Activated CD8-positive, alpha-beta memory T cell treated with anti-CD3 and anti-CD28 coated beads for 36 hours (primary cell): ENCODE results near the gene NPW. TPM values are rescaled to one million over a fixed set of nuclear protein-coding genes. Genes with fewer than 3 reads are reported as not detected.

Source experiments
- CTCF ChIA-PET: fragments of 350-600 bp; sonication (Branson Sonifier 250); formaldehyde crosslinking; loops from one replicate; lab custom pipeline; 2021; ENCODE audit warnings: antibody characterized with exemption; lab: Charles Lee
- POLR2A ChIA-PET: fragments of 350-600 bp; sonication (Branson Sonifier 250); formaldehyde crosslinking; loops from one replicate; lab custom pipeline; 2021; ENCODE audit warnings: antibody characterized with exemption; lab: Charles Lee
- total RNA-seq, 2 experiments: library from RNA; stranded (reverse); gene quantifications; one replicate each; pipeline ENCODE4 v1.2.3, GENCODE V29; 2021

Gene NPW
- total RNA-seq, 2 experiments from 2014 or later = 15.8 to 18.1 TPM

GRCh38 chr16:2053211-2053610, 33.6 kb downstream of the NPW start:
- CTCF ChIA-PET = no interaction called here

GRCh38 chr16:2053897-2054296, 34.3 kb downstream of the NPW start:
- ChIA-PET CTCF (no interaction called here), POLR2A (no interaction called here)

More at GRCh38 chr16:2053211-2053610, 33.6 kb downstream of the NPW start:
- POLR2A ChIA-PET = no interaction called here

- CTCF ChIA-PET = interaction anchor here (0.8 kb wide), 1 partner anchor 38 kb away, joined by 3 read pairs; no protein-coding TSS in a partner anchor
- POLR2A ChIA-PET = no interaction called here
Observed at GRCh38 chr16:2054543-2055245, 35.1 kb downstream of the NPW start.

- POLR2A ChIA-PET = no interaction called here
- CTCF ChIA-PET = no interaction called here
Observed at GRCh38 chr16:2056077-2056476, 36.5 kb downstream of the NPW start.

- ChIA-PET POLR2A (no interaction called here), CTCF (interaction anchor here (0.9 kb wide), 1 partner anchor 10 kb away, joined by 3 read pairs; no protein-coding TSS in a partner anchor)
Observed at GRCh38 chr16:2056681-2057407, 37.3 kb downstream of the NPW start.

GRCh38 chr16:2057438-2057837, 37.9 kb downstream of the NPW start:
- CTCF ChIA-PET = interaction anchor here (0.9 kb wide), 1 partner anchor 11 kb away, joined by 3 read pairs; no protein-coding TSS in a partner anchor
- POLR2A ChIA-PET = no interaction called here

- CTCF ChIA-PET = interaction anchor here (0.7 to 0.8 kb wide), 2 partner anchors 34 to 36 kb away, joined by 3 read pairs; no protein-coding TSS in a partner anchor
- POLR2A ChIA-PET = no interaction called here
Observed at GRCh38 chr16:2058420-2058819, 38.8 kb downstream of the NPW start.

GRCh38 chr16:2058872-2059271, 39.3 kb downstream of the NPW start:
- POLR2A ChIA-PET = interaction anchor here (0.6 kb wide), 1 partner anchor 16 kb away, joined by 4 read pairs; no protein-coding TSS in a partner anchor
- CTCF ChIA-PET = interaction anchor here (0.7 to 0.8 kb wide), 2 partner anchors 34 to 36 kb away, joined by 3 read pairs; no protein-coding TSS in a partner anchor

GRCh38 chr16:2060346-2060745, 40.8 kb downstream of the NPW start:
- ChIA-PET POLR2A (no interaction called here), CTCF (no interaction called here)

- ChIA-PET POLR2A (no interaction called here), CTCF (no interaction called here)
Observed at GRCh38 chr16:2061023-2061422, 41.4 kb downstream of the NPW start.

GRCh38 chr16:2061526-2061925, 41.9 kb downstream of the NPW start:
- POLR2A ChIA-PET = no interaction called here
- CTCF ChIA-PET = interaction anchor here (0.6 kb wide), 1 partner anchor 283 kb away, joined by 3 read pairs; no protein-coding TSS in a partner anchor

- POLR2A ChIA-PET = no interaction called here
- CTCF ChIA-PET = no interaction called here
Observed at GRCh38 chr16:2062801-2063200, 43.2 kb downstream of the NPW start.

GRCh38 chr16:2063861-2064260, 44.3 kb downstream of the NPW start:
- CTCF ChIA-PET = interaction anchor here (1.3 kb wide), 1 partner anchor 41 kb away, joined by 5 read pairs; no protein-coding TSS in a partner anchor
- POLR2A ChIA-PET = no interaction called here

GRCh38 chr16:2064368-2064945, 44.9 kb downstream of the NPW start:
- ChIA-PET CTCF (interaction anchor here (1.3 kb wide), 1 partner anchor 42 kb away, joined by 5 read pairs; no protein-coding TSS in a partner anchor), POLR2A (interaction anchor here (0.6 kb wide), 1 partner anchor 21 kb away, joined by 8 read pairs; no protein-coding TSS in a partner anchor)

GRCh38 chr16:2066139-2066538, 46.6 kb downstream of the NPW start:
- POLR2A ChIA-PET = no interaction called here
- CTCF ChIA-PET = interaction anchor here (1.2 to 1.3 kb wide), 2 partner anchors 43 to 74 kb away, joined by 3 to 5 read pairs; no protein-coding TSS in a partner anchor

Other genes starting within 250 kb of the NPW start
- 10 to 100 TPM; 27.0 to 30.0 TPM for gene NME3, start 248.2 kb upstream of the NPW start, total RNA-seq
- 10 to 100 TPM; 20.3 TPM for gene EME2, start 247.0 kb upstream of the NPW start, total RNA-seq
- gene MRPS34, start 246.7 kb upstream of the NPW start, total RNA-seq = 100 to 1,000 TPM; 197 to 199 TPM
- gene SPSB3, start 237.2 kb upstream of the NPW start, total RNA-seq = 10 to 100 TPM; 21.4 to 22.1 TPM
- 10 to 100 TPM; 72.7 to 80.2 TPM for gene NUBP2, start 236.8 kb upstream of the NPW start, total RNA-seq
- gene IGFALS, start 226.1 kb upstream of the NPW start, total RNA-seq = not detected
- 10 to 100 TPM; 34.4 to 35.8 TPM for gene HAGH, start 193.0 kb upstream of the NPW start, total RNA-seq
- 10 to 100 TPM; 18.7 to 20.7 TPM for gene FAHD1, start 192.6 kb upstream of the NPW start, total RNA-seq
- gene MEIOB, start 147.6 kb upstream of the NPW start, total RNA-seq = not detected
- gene HS3ST6, start 101.4 kb upstream of the NPW start, total RNA-seq = not detected
- gene MSRB1, start 76.6 kb upstream of the NPW start, total RNA-seq = 10 to 100 TPM; 23.5 to 24.7 TPM
- under 1 TPM in 1 of 2 experiments, not detected in 1; 0.36 TPM for gene RPL3L, start 65.1 kb upstream of the NPW start, total RNA-seq
- gene NDUFB10, start 60.2 kb upstream of the NPW start, total RNA-seq = 100 to 1,000 TPM; 153 to 155 TPM
- 1,000 to 10,000 TPM; 4,851 to 4,954 TPM for gene RPS2, start 55.0 kb upstream of the NPW start, total RNA-seq
- gene RNF151, start 52.9 kb upstream of the NPW start, total RNA-seq = not detected
- gene TBL3, start 47.7 kb upstream of the NPW start, total RNA-seq = 10 to 100 TPM; 73.5 to 74.8 TPM
- gene NOXO1, start 38.3 kb upstream of the NPW start, total RNA-seq = under 1 TPM; 0.23 to 0.36 TPM
- 10 to 100 TPM; 39.1 to 43.3 TPM for gene GFER, start 35.6 kb upstream of the NPW start, total RNA-seq
- 1 to 10 TPM; 4.6 to 4.7 TPM for gene SYNGR3, start 29.8 kb upstream of the NPW start, total RNA-seq
- gene ZNF598, start 10.0 kb upstream of the NPW start, total RNA-seq = 10 to 100 TPM; 94.2 to 95.6 TPM
- 1 to 10 TPM; 4.0 to 5.2 TPM for gene NHERF2, start 7.1 kb downstream of the NPW start, total RNA-seq
- gene NTHL1, start 28.0 kb downstream of the NPW start, total RNA-seq = 10 to 100 TPM; 34.5 to 34.8 TPM
- 10 to 100 TPM; 80.2 to 84.5 TPM for gene TSC2, start 28.2 kb downstream of the NPW start, total RNA-seq
- 10 to 100 TPM; 65.3 to 70.7 TPM for gene PKD1, start 116.1 kb downstream of the NPW start, total RNA-seq
- under 1 TPM in 1 of 2 experiments, not detected in 1; 0.42 TPM for gene RAB26, start 128.8 kb downstream of the NPW start, total RNA-seq
- gene TRAF7, start 136.0 kb downstream of the NPW start, total RNA-seq = 100 to 1,000 TPM; 102 to 109 TPM
- gene CASKIN1, start 176.8 kb downstream of the NPW start, total RNA-seq = under 1 TPM; 0.23 to 0.70 TPM
- 10 to 100 TPM; 81.8 to 83.2 TPM for gene MLST8, start 185.7 kb downstream of the NPW start, total RNA-seq
- gene BRICD5, start 191.1 kb downstream of the NPW start, total RNA-seq = 10 to 100 TPM; 12.6 to 13.3 TPM
- 10 to 100 TPM; 31.6 to 32.6 TPM for gene PGP, start 195.1 kb downstream of the NPW start, total RNA-seq
- gene E4F1, start 203.8 kb downstream of the NPW start, total RNA-seq = 10 to 100 TPM; 25.6 to 29.4 TPM
- 1 to 10 TPM; 1.3 to 1.4 TPM for gene DNASE1L2, start 216.7 kb downstream of the NPW start, total RNA-seq
- 10 to 100 TPM; 35.6 to 36.6 TPM for gene ECI1, start 231.8 kb downstream of the NPW start, total RNA-seq
- 100 to 1,000 TPM; 370 to 387 TPM for gene RNPS1, start 248.3 kb downstream of the NPW start, total RNA-seq